IMR-90 (cell line): ENCODE results near the gene STX11.

Experiments
- CEBPB ChIP-seq: IDR thresholded peaks from 2 replicates; pipeline ENCODE4 v1.6.1; 2012; ENCODE audit warnings: low read depth, low read length, improper control_type of control experiment
- MAZ ChIP-seq: IDR thresholded peaks from 2 replicates; pipeline ENCODE4 v1.6.1; 2012; ENCODE audit warnings: low read depth, mild to moderate bottlenecking, low read length, improper control_type of control experiment, moderate library complexity, borderline replicate concordance
- RAD21 ChIP-seq: IDR thresholded peaks from 2 replicates; pipeline ENCODE4 v1.6.1; 2012; ENCODE audit warnings: low read length, improper control_type of control experiment
- SMC3 ChIP-seq: fragments of 150-350 bp; IDR thresholded peaks from 2 replicates; pipeline ENCODE4 v1.6.1; 2016; ENCODE audit warnings: low read depth, mild to moderate bottlenecking, antibody characterized with exemption, low read length, moderate library complexity
- TF ChIP-seq, protein P1 (sequence below): conservative IDR thresholded peaks from 2 replicates; pipeline ENCODE4 v1.5.1; 2012; ENCODE audit warnings: mild to moderate bottlenecking, low read depth, low read length, improper control_type of control experiment

DNA sequence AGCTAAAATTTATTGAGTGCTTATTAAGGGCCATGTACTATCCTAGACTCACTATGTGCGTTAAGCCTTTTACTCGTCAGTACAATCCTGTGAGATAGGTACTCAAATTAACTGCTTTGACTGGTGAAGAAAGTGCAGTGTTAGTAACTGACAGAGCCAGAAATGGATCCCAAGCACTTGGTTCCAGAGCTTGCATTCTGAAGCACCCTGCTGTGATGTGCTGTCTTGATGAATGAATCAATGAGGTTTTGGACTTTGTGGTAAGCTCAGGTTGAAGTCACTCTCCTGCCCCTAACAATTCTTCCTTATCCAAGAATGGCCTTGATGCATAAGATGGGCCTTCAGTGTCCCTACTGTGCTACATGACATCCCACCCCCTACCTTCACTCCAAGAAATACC, 3.7 kb downstream of the STX11 start:
- TF ChIP-seq, protein P1, sequence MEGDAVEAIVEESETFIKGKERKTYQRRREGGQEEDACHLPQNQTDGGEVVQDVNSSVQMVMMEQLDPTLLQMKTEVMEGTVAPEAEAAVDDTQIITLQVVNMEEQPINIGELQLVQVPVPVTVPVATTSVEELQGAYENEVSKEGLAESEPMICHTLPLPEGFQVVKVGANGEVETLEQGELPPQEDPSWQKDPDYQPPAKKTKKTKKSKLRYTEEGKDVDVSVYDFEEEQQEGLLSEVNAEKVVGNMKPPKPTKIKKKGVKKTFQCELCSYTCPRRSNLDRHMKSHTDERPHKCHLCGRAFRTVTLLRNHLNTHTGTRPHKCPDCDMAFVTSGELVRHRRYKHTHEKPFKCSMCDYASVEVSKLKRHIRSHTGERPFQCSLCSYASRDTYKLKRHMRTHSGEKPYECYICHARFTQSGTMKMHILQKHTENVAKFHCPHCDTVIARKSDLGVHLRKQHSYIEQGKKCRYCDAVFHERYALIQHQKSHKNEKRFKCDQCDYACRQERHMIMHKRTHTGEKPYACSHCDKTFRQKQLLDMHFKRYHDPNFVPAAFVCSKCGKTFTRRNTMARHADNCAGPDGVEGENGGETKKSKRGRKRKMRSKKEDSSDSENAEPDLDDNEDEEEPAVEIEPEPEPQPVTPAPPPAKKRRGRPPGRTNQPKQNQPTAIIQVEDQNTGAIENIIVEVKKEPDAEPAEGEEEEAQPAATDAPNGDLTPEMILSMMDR = no peak
- TF ChIP-seq CEBPB = no peak
- TF ChIP-seq MAZ = no peak
- TF ChIP-seq RAD21 = no peak
- TF ChIP-seq SMC3 = no peak
